ENCODE results near the gene ME3.

Gene ME3

DNA sequence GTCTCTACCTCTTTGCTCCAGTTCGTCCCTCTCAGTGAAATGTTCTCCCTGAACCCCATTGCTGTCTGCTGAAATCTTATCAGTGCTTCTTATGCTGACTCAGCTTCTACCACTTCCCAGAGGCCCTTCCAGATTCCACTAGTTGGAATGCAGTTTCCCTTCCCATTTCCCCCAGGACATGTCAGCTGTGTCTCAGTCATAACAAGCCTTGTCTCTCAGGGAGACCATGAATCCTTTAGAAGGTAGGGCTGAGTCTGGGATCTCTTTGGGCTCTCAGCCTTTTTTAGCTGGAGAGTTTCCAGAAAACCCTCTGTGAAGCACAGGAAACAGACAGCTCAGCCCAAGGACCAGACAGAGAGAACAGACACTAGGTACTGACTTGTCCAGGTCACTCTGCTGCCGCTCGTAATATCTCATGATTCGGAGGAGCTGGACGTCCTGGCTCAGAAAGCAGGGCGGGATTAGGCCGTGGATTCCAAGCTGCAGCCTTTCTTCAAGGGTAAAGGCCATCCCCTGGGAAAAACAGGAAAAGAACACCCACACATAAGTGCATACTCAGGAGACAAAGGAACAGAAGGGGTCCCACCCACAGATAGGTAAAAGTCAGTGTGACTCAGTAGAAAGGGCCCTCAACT, 113.0 kb downstream of the ME3 start:
- no peak for TF ChIP-seq TCF12 (IDR thresholded peaks at IDR 0.05; ENCODE audit: low read depth)

DNA sequence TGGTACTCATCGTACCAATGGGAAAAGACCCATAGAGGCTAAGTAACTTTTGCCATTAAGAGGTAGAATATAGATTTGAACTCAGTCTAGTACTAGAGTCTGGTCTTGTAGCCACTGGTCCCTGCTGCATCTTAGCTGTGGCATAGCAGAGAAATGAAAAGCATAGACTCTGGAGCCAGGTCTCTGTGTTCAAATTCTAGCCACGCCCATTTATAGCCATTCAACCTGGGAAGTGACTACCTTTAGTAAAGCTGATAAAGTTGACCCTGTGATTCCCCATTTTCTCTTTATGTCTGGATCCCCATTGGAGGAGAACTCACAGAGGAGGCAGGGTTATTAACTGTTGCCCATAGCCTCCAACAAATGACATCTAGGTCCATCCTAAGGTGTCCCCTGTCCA, 113.6 kb downstream of the ME3 start:
- TF ChIP-seq TAF1 (IDR thresholded peaks at IDR 0.05; ENCODE audit: low read depth): no peak
- TF ChIP-seq, protein P1, sequence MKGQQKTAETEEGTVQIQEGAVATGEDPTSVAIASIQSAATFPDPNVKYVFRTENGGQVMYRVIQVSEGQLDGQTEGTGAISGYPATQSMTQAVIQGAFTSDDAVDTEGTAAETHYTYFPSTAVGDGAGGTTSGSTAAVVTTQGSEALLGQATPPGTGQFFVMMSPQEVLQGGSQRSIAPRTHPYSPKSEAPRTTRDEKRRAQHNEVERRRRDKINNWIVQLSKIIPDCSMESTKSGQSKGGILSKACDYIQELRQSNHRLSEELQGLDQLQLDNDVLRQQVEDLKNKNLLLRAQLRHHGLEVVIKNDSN (IDR thresholded peaks at IDR 0.05): no peak
- TF ChIP-seq, protein P2, sequence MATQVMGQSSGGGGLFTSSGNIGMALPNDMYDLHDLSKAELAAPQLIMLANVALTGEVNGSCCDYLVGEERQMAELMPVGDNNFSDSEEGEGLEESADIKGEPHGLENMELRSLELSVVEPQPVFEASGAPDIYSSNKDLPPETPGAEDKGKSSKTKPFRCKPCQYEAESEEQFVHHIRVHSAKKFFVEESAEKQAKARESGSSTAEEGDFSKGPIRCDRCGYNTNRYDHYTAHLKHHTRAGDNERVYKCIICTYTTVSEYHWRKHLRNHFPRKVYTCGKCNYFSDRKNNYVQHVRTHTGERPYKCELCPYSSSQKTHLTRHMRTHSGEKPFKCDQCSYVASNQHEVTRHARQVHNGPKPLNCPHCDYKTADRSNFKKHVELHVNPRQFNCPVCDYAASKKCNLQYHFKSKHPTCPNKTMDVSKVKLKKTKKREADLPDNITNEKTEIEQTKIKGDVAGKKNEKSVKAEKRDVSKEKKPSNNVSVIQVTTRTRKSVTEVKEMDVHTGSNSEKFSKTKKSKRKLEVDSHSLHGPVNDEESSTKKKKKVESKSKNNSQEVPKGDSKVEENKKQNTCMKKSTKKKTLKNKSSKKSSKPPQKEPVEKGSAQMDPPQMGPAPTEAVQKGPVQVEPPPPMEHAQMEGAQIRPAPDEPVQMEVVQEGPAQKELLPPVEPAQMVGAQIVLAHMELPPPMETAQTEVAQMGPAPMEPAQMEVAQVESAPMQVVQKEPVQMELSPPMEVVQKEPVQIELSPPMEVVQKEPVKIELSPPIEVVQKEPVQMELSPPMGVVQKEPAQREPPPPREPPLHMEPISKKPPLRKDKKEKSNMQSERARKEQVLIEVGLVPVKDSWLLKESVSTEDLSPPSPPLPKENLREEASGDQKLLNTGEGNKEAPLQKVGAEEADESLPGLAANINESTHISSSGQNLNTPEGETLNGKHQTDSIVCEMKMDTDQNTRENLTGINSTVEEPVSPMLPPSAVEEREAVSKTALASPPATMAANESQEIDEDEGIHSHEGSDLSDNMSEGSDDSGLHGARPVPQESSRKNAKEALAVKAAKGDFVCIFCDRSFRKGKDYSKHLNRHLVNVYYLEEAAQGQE (IDR thresholded peaks at IDR 0.05; ENCODE audit: low read depth): no peak
- TF ChIP-seq CEBPB (IDR thresholded peaks at IDR 0.05): no peak

DNA sequence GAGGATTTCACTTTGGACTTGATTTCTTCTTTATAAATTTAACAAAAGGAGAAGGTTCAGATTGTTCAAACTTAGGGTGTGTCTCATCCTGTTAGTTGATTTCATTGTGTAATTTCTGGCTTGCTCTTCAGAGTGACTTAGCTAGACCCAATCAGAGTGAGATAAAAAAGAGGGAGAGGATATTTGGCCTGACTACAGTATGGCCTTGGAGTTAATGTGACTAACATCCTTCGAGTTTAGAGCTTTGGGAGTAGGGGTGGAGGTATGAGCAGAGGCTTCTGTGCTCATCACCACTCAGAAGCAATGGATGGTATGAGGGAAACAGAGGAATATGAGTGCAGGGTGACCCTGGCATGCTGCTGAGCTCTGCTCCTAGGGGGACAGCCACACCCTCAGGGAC, 114.2 kb downstream of the ME3 start:
- TF ChIP-seq CEBPB (IDR thresholded peaks at IDR 0.05) (no peak), NFIC (IDR thresholded peaks at IDR 0.05) (no peak), ZBTB7A (IDR thresholded peaks at IDR 0.05; ENCODE audit: low read depth) (no peak), TCF12 (IDR thresholded peaks at IDR 0.05; ENCODE audit: low read depth) (no peak), EGR1 (IDR thresholded peaks at IDR 0.05) (no peak), CREB1 (IDR thresholded peaks at IDR 0.05; ENCODE audit: low read depth) (no peak), TAF1 (IDR thresholded peaks at IDR 0.05; ENCODE audit: low read depth) (no peak), FOXM1 (IDR thresholded peaks at IDR 0.05; ENCODE audit: borderline replicate concordance, low read depth) (no peak), TEAD4 (IDR thresholded peaks at IDR 0.05) (no peak), YY1 (IDR thresholded peaks at IDR 0.05; ENCODE audit: low read depth) (no peak), EP300 (IDR thresholded peaks at IDR 0.05; ENCODE audit: borderline replicate concordance) (no peak), RAD21 (IDR thresholded peaks at IDR 0.05; ENCODE audit: low read depth) (no peak)
- TF ChIP-seq, protein P3, sequence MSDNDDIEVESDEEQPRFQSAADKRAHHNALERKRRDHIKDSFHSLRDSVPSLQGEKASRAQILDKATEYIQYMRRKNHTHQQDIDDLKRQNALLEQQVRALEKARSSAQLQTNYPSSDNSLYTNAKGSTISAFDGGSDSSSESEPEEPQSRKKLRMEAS (IDR thresholded peaks at IDR 0.05): no peak
- TF ChIP-seq, protein P2 (IDR thresholded peaks at IDR 0.05; ENCODE audit: low read depth): no peak
- TF ChIP-seq, protein P1 (IDR thresholded peaks at IDR 0.05): no peak

DNA sequence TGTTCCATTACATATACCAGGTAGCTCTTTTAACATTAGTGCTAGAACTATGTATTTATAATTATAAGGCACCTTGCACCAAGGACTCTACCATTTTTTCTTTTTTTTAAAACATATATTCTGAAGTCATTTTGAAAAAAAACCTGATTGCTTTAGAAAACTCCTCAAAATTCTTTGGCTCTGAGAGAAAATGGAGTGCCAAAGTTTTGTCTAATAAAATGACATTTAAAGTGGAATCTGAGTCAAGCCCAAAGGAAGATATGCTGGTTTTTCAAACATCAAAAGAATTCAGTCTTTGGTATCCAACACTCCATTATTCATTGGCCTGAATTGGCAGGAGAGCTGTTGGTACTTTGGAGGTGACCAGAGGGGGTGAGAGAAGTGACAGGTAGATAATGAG, 116.5 kb downstream of the ME3 start:
- TF ChIP-seq TAF1 (IDR thresholded peaks at IDR 0.05; ENCODE audit: low read depth) (no peak), EP300 (IDR thresholded peaks at IDR 0.05; ENCODE audit: borderline replicate concordance) (no peak), CREB1 (IDR thresholded peaks at IDR 0.05; ENCODE audit: low read depth) (no peak), YY1 (IDR thresholded peaks at IDR 0.05; ENCODE audit: low read depth) (no peak), NFIC (IDR thresholded peaks at IDR 0.05) (no peak), TEAD4 (IDR thresholded peaks at IDR 0.05) (no peak), RAD21 (IDR thresholded peaks at IDR 0.05; ENCODE audit: low read depth) (no peak), ZBTB7A (IDR thresholded peaks at IDR 0.05; ENCODE audit: low read depth) (no peak), TCF12 (IDR thresholded peaks at IDR 0.05; ENCODE audit: low read depth) (no peak), FOXM1 (IDR thresholded peaks at IDR 0.05; ENCODE audit: borderline replicate concordance, low read depth) (no peak)
- TF ChIP-seq, protein P3 (IDR thresholded peaks at IDR 0.05): no peak
- TF ChIP-seq, protein P2 (IDR thresholded peaks at IDR 0.05; ENCODE audit: low read depth): no peak

DNA sequence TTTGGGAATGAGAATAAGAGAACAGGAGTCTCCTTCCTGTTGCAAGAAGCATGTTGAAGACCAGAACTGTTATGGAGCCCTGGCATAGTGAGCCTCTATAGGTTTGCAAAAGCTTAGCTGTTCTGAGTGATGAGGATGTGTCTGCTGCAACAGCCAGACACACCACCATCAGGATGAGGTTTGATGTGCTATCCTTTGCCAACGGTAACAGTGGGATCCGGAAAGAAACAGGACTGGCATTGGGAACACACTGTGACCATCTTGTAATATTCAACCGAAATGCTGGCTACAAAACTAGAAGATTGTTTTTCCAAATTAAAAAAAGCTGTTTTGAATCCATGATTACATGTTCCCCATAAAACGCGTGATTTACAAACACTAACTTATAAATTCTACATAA, 117.0 kb downstream of the ME3 start:
- TF ChIP-seq YY1 (IDR thresholded peaks at IDR 0.05; ENCODE audit: low read depth): no peak
- no peak for TF ChIP-seq ZBTB7A (IDR thresholded peaks at IDR 0.05; ENCODE audit: low read depth)
- no peak for TF ChIP-seq NFIC (IDR thresholded peaks at IDR 0.05)
- no peak for TF ChIP-seq TCF12 (IDR thresholded peaks at IDR 0.05; ENCODE audit: low read depth)
- no peak for TF ChIP-seq EGR1 (IDR thresholded peaks at IDR 0.05)
- TF ChIP-seq RAD21 (IDR thresholded peaks at IDR 0.05; ENCODE audit: low read depth): no peak
- TF ChIP-seq EP300 (IDR thresholded peaks at IDR 0.05; ENCODE audit: borderline replicate concordance): no peak
- TF ChIP-seq CREB1 (IDR thresholded peaks at IDR 0.05; ENCODE audit: low read depth): no peak
- TF ChIP-seq TAF1 (IDR thresholded peaks at IDR 0.05; ENCODE audit: low read depth): no peak
- TF ChIP-seq TEAD4 (IDR thresholded peaks at IDR 0.05): no peak
- TF ChIP-seq CEBPB (IDR thresholded peaks at IDR 0.05): no peak
- TF ChIP-seq, protein P2 (IDR thresholded peaks at IDR 0.05; ENCODE audit: low read depth): no peak
- TF ChIP-seq, protein P1 (IDR thresholded peaks at IDR 0.05): no peak
- no peak for TF ChIP-seq FOXM1 (IDR thresholded peaks at IDR 0.05; ENCODE audit: borderline replicate concordance, low read depth)

All from Ishikawa (cell line).